ENCODE measurements around the gene CCDC14.
"Not testable (repeated sequence)": the region's sequence is repeated elsewhere in the genome, so short reads cannot be mapped to it uniquely, and the experiment has no call there.

CCDC14 gene

DNA sequence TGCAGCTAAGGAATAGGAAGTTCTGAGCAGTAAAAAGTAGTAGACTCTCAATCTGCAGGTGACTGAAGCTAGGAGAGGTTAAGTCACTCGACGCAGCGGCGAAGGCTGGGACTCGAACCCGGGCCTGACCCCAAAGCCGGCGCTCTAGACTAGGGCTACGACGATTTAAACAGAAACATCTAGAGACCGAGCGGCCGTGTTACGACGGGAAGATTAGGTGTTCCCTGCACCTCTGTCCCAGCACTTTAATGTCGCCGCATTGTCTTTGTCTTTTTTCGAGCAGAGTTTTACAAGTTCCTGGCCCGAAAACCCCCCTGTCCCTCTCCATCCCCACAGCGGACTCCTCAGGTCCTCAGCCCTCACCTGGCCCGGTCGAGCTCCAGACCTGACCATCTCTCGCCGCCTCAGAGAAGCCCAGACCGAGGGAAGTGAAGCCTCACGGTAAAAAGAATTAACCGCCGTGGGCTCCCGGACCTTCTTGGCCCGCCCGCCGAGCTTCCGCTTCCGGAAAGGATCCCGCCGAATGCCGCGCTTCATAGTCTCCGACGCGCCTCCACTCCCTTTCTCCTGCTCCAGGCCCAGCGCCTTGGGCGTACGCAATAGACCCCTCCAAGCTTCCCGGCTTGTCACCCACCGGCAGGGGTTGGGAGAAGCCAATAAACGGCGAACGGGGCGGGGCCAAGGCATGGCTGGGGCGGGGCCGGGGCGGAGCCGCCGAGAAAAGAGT lies at the start of gene CCDC14:
Gene CCDC14, minus strand, starts transcription at position 449 of the 727 bp plus-strand sequence. Its CDS starts 56 bp downstream, at position 393.
- DNase-seq (ENCODE audit: low read depth in 2 of 2): peak; percentile 71 to 81

- not testable (repeated sequence) for DNase-seq (ENCODE audit: low read depth in 2 of 2)
Measured at GRCh38 chr3:124008321-124008720, 47.3 kb upstream of the CCDC14 start.

DNA sequence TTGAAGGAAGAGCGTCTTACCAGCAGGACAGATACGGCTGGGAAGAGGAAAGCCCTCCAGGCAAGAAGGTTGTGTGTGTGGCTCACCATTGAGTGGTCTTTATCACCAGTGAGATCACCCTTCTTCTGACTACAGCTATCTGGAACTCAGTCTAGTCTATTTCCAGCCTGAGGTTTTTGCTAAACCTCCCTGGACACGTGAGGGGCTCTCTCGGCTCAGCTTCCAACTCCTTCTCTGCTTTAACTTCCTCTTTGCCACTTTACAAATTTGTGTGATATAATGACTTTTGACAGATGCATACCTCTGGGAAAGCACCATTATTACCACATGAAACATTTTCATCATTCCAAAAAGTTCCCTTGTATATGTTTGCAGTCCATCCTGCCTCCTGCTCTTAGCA lies 46.2 kb upstream of the CCDC14 start:
- no peak for DNase-seq (ENCODE audit: low read depth in 2 of 2)

DNA sequence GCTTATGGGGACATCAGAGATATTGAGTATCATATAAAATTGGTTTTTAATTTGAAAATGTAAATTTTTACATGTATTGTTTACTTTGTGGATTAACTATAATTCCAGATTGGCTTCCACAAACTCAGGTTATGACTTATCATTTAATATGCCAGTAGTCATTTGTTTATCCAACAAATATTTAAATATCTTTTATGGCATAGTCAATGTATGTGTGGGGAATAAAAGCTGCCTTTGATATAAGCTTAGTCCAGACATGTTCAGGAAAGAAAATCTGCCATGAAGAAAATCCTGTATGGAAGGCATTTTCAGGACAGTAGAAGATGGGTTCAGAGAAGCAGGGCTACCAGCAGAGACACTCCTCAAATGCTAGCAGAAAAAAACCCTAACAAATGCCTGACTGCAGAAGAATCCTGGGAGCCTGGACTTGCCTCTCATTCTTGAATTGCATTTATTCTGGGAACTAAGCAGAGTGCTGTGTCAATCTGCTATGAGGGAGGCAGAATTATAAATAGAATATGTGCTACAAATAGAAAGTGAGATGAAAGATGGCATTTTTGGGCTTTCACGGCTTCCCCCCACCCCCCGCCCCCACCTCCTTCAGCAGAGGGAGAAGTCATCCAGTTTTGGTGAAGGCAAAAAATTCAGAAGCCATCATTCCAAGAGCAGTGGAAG lies 41.5 kb upstream of the CCDC14 start:
- not testable (repeated sequence) for DNase-seq (ENCODE audit: low read depth in 2 of 2)

DNA sequence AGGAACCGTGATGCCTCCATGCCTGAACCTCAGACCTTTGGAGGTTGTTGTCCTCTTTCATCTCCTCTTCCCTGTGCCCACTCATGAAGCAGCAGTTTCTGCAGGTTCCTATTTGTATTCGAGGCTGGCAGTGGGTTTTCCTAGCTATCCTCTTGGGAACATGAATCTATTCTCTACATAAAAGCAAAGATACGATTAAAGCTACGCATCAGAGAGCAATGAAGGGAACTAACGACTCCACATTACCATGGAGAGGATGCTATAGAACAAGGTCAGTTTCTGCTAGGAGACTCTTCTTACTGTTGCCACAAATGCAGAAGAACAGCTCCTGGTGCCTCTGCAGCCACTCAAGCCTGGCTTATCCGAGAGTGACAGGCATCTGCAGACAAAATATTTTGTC lies 40.3 kb upstream of the CCDC14 start:
- not testable (repeated sequence) for DNase-seq (ENCODE audit: low read depth in 2 of 2)

- DNase-seq (ENCODE audit: low read depth in 2 of 2): no peak
Measured at GRCh38 chr3:123997543-123997942, 36.5 kb upstream of the CCDC14 start.

DNA sequence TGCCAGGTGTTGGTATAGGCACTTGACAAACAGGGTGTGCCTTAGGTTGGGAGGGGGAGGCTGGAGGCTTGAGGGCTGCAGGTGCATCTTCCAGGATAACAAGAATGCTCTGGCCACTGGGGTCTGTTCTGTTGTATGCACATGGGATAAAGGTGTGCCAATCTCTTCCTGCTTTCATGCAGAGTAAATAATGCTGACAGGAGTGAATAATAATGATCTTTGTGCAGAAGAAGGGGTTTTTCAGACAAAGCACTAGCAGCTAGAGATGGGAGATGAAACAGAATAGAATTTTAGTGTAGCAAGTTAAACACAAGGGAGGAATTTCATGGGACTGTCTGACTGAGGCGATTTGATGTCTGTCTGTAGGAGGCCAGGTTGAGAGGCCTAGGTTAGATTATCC lies 32.8 kb upstream of the CCDC14 start:
- DNase-seq (ENCODE audit: low read depth in 2 of 2): no peak

DNA sequence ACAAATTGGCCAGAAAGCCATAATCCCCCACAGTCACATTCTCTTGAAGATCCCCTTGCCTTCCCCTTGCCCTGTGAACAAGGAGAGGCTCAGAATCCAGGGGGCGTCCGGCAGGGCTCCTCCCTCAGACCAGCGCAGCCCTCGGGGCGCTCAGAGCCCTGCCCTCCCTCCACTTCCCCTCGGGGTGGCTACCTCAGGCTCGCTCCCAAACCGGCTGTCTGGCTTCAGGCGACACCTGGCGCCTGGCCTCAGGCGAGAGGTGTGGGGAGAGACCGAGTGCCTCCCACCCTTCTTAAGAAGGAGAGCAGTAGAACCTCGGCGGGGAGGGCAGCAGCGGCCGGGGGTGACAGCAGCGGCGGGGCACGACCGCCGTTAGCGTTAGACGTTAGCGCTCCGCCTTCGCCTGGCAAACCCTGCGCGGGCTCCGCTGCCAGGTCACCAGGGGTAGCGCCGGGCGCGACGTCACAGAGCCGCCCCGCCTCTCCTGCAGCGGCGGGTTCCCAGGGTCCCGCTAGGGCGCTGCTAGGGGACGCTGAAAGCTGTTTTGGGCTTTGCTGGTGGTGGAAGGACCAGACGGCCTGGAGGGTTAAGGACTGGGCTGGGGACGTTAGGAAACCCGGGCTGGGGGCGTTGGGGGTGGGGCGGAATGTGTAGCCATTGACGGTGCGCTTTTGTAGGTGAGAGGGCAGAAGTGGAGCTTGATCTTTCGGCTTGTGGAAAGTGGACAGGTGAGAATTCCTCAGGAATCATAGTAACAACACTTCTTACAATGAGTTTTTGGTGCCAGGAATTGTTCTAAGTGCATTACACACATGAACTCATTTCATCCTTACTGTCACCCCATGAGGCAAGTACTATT lies 30.9 kb upstream of the CCDC14 start, which contains the start of gene ROPN1:
Gene ROPN1, minus strand, starts transcription at position 395 of the 859 bp plus-strand sequence. CDS start 11,643 bp downstream, outside the sequence.
- DNase-seq (ENCODE audit: low read depth in 2 of 2): not testable (repeated sequence)

- DNase-seq (ENCODE audit: low read depth in 2 of 2): no peak
Measured at GRCh38 chr3:123986427-123986826, 25.4 kb upstream of the CCDC14 start.

- DNase-seq (ENCODE audit: low read depth in 2 of 2): no peak
Measured at GRCh38 chr3:123984957-123985356, 23.9 kb upstream of the CCDC14 start.

- DNase-seq (ENCODE audit: low read depth in 2 of 2): no peak
Measured at GRCh38 chr3:123984350-123984749, 23.3 kb upstream of the CCDC14 start.

DNA sequence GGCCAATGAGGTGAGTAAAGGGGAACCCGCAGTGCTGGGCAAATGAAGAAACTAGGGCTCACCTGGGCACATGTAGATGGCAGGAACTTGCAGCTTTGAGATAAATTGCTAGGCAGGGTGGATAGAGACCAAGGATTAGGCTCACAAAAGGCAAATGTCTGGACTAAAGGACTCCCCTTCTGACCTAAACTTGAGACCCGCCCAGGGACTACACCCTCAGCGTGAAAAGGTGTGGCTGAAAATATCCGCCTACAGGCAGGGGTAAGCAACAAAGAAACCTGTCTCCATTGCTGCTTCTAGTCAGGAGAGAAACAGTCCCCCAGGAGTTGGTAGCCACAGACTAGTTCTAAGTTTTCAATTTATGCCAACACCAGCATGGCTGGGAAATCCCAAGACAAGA lies 20.3 kb upstream of the CCDC14 start:
- not testable (repeated sequence) for DNase-seq (ENCODE audit: low read depth in 2 of 2)

DNA sequence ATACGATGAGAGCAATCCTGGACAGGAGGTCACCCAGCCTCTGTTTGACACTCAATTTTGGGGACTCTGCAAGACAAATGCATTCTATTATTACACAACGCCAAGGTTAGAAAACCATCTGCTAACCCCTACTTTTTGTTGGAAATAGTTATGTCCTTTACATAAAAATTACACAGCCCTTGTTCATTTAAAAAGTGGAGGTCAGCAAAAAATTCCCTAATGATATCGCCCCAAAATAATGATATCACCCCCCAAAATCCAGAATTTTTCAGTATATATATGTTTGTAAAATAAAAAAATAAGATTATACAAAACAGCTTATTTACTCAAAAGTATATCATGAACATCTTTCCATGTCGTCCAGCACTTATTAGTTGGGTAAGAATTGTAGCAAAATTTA lies 19.5 kb upstream of the CCDC14 start:
- no peak for DNase-seq (ENCODE audit: low read depth in 2 of 2)

- DNase-seq (ENCODE audit: low read depth in 2 of 2): not testable (repeated sequence)
Measured at GRCh38 chr3:123979525-123980501, 18.8 kb upstream of the CCDC14 start.

DNA sequence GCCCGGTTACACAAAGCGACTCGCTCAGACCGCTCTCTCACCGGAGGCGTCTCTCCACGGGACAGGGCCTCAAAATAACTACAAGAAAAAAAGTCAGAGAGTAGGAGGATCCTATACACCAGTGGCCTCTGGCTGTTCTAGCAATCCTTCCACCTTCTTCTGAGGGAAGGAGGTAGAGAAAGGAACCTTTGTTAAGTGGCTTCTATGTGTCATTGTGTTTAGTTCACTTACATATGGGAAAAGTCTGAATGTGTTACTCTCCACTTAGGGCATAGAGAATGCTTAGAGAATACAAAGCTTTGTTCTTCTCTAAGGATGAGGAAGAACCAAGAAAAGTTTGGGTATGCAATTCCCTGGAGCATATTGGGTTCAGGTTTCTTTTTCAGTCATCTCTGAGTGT lies 15.9 kb upstream of the CCDC14 start:
- DNase-seq (ENCODE audit: low read depth in 2 of 2): not testable (repeated sequence)

DNA sequence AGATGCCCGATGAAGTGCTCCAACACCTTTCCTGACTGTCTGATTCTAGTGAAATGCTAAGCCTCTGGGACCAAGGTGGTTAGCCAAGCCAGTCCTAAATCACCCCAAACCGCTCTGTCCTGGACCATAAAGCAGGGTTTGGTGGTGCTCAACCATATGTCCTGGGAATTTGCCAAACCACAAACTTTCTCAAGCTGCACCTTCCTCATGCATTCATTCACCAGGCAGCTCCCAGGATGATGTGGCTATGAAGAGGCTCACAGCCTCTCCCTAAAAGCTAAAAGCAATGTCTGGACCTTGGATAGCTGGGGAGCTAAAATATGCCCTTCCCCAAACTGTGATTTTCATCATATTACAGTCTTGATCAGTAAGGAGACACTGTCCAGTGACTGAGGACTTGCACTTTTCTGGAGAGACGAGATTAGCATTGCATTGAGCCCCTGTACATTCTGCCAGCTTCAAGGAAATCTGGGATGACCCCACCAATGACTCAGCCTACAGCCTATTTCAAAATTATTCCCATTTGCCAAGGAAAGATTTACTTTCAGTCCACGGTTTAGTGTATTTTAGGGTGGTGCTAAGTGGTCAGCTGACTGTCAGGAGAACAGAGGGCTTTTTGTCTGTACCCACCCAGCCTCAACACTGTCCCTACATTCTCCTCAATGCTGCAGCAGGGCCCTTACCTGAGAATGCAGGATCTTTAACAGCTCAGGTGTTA lies 15.3 kb upstream of the CCDC14 start:
- DNase-seq (ENCODE audit: low read depth in 2 of 2): not testable (repeated sequence)

- DNase-seq (ENCODE audit: low read depth in 2 of 2): not testable (repeated sequence)
Measured at GRCh38 chr3:123975030-123975429, 14.0 kb upstream of the CCDC14 start.

DNA sequence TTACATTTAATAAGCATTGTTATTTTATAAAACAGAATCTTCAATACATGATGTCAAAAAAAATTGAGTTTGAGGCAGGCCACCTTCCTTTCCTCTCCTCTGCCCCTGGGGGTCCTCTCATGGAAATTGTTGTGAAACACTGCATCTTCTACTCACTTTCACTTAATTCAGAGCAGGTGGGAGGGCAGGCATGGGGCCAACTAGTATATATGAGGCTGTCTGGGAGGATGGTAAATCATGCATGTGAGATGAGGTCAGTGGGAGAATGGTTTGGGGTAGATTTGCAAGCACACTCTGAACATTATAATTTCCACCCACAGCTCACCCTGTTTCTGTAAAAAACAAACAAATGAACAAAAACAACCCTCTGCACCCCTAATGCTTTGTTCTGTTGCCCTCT lies 10.4 kb upstream of the CCDC14 start:
- no peak for DNase-seq (ENCODE audit: low read depth in 2 of 2)

DNA sequence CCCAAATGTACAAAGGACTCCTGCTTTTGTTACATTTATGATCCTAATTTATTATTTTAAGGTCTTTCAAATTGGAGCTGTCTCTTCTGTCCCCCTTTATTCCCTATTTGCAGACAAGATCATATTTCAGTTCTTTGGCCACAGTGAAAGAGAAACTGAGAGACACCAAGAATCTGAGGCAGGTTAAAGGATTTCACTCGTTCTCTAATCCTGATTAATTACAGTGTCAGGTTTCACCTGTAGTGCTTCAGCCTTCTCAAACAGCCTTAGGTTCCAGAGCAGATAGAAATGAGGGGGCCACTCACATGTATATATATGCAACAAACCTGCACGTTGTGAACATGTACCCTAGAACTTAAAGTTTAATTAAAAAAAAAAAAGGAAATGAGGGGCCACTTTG lies 6.2 kb upstream of the CCDC14 start:
- DNase-seq (ENCODE audit: low read depth in 2 of 2): not testable (repeated sequence)

- not testable (repeated sequence) for DNase-seq (ENCODE audit: low read depth in 2 of 2)
Measured at GRCh38 chr3:123966799-123967198, 5.8 kb upstream of the CCDC14 start.
